Peyer's patch (tissue), 4 donors: ENCODE measurements around the gene ESD. TPM values are rescaled to one million over a fixed set of nuclear protein-coding genes. Genes with fewer than 3 reads are reported as not detected.

Source experiments
- DNase-seq, 3 donors: peaks; one replicate each; pipeline ENCODE4 v3.0.0-alpha.2; 2017 to 2019
- H3K27ac ChIP-seq, 4 donors: fragments of 200-600 bp; sonication (generic); one replicate each; pipeline ENCODE4 v1.5.1; 2016 to 2019
- H3K27me3 ChIP-seq, 2 donors: fragments of 200-600 bp; sonication (generic); one replicate each; pipeline ENCODE4 v1.5.1; 2019
- H3K36me3 ChIP-seq, 3 donors: fragments of 200-600 bp; sonication (generic); one replicate each; pipeline ENCODE4 v1.5.1; 2016 to 2019
- H3K4me1 ChIP-seq, 4 donors: fragments of 200-600 bp; sonication (generic); one replicate each; pipeline ENCODE4 v1.5.1; 2016 to 2019
- H3K4me3 ChIP-seq, 4 donors: fragments of 200-600 bp; sonication (generic); 1 replicate in 3 of 4; 2 replicates in 1 of 4; pipeline ENCODE4 v1.5.1; 2016 to 2019; ENCODE audit warnings: mild to moderate bottlenecking in 1 of 4
- H3K9me3 ChIP-seq, 4 donors: fragments of 200-600 bp; sonication (generic); one replicate each; pipeline ENCODE4 v1.5.1; 2016 to 2019; ENCODE audit warnings: mild to moderate bottlenecking in 1 of 4
- POLR2A ChIP-seq, 2 donors: fragments of 450-650 bp; IDR thresholded peaks; one replicate each; pipeline ENCODE4 v1.5.1; 2017; ENCODE audit warnings: antibody characterized with exemption in 2 of 2, mild to moderate bottlenecking in 2 of 2, moderate library complexity in 2 of 2
- total RNA-seq, 4 donors: library from RNA; depleted of rRNA; stranded (reverse); fragments of >200 nt; gene quantifications; one replicate each; pipeline ENCODE4 v1.1.0, GENCODE V29; 2016
- TF ChIP-seq, protein P1 (sequence below), 6 experiments: fragments of 450-650 bp in 4 of 6; fragments of 200-600 bp in 2 of 6; sonication (generic) in 1 of 6; IDR thresholded peaks; one replicate each; pipeline ENCODE4 v1.5.1; 2017 to 2019; ENCODE audit warnings: antibody characterized with exemption in 6 of 6, mild to moderate bottlenecking in 3 of 6, moderate library complexity in 1 of 6

Gene ESD
- total RNA-seq, 4 donors from 2014 or later, result 52.7 to 76.7 (median 66.1) TPM

DNA sequence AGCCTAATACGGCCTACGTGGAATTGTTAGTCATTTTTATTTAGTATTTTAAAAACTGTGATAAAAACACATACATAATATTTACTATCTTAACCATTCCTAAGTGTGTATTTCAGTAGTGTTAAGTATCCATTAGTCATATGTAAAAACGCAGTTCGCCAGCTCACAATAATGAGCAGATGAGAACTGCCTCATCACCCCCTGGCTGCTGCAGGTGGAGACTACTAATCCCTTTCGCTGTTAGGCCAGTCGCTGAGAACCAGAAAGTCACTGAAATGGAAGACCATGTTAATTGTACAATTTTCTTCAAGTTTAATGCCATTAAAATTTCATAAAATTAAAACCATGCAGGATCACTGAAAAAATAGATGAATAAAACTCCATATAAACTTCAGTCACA lies 1.6 kb downstream of the ESD start:
- H3K36me3 ChIP-seq, result peaks cover 0 to 13% (median 0%) of the 10 kb centered on the region in 3 donors
- H3K9me3 ChIP-seq, result no peaks in the 10 kb centered on the region
- peaks cover 0 to 29% (median 3%) of the 10 kb centered on the region in 4 donors for H3K4me1 ChIP-seq
- H3K27ac ChIP-seq, result no peak overlapping the region
- no peak for DNase-seq
- no peaks in the 10 kb centered on the region for H3K27me3 ChIP-seq
- H3K4me3 ChIP-seq, result no peak overlapping the region
- no peak for TF ChIP-seq POLR2A (IDR thresholded peaks at IDR 0.05)
- TF ChIP-seq, protein P1, sequence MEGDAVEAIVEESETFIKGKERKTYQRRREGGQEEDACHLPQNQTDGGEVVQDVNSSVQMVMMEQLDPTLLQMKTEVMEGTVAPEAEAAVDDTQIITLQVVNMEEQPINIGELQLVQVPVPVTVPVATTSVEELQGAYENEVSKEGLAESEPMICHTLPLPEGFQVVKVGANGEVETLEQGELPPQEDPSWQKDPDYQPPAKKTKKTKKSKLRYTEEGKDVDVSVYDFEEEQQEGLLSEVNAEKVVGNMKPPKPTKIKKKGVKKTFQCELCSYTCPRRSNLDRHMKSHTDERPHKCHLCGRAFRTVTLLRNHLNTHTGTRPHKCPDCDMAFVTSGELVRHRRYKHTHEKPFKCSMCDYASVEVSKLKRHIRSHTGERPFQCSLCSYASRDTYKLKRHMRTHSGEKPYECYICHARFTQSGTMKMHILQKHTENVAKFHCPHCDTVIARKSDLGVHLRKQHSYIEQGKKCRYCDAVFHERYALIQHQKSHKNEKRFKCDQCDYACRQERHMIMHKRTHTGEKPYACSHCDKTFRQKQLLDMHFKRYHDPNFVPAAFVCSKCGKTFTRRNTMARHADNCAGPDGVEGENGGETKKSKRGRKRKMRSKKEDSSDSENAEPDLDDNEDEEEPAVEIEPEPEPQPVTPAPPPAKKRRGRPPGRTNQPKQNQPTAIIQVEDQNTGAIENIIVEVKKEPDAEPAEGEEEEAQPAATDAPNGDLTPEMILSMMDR (IDR thresholded peaks at IDR 0.05), result no peak

DNA sequence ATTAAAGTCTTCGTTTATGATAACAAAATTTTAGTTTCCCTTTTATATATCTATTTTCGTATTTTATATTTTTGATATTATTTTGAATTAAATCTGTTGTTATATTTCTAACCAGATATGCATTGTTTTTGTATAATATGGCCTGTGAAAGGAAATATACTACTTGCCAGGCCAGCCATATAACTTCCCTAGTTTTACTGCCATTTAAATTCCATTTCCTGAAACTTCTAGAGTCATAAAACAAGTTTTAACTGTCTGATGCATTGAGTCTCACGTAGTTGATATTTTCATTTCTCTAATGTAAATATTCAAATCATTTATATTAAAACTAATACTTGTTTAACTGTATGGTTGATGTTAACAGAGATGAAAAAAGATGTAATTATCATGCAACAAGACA lies 13.5 kb downstream of the ESD start:
- no peaks in the 10 kb centered on the region for H3K4me1 ChIP-seq
- TF ChIP-seq, protein P1 (IDR thresholded peaks at IDR 0.05), result no peak
- no peak for TF ChIP-seq POLR2A (IDR thresholded peaks at IDR 0.05)
- no peak for DNase-seq
- H3K27ac ChIP-seq, result no peak overlapping the region
- H3K9me3 ChIP-seq, result no peaks in the 10 kb centered on the region
- H3K4me3 ChIP-seq, result no peak overlapping the region
- no peaks in the 10 kb centered on the region for H3K27me3 ChIP-seq
- peaks cover 0 to 76% (median 3%) of the 10 kb centered on the region in 3 donors for H3K36me3 ChIP-seq

DNA sequence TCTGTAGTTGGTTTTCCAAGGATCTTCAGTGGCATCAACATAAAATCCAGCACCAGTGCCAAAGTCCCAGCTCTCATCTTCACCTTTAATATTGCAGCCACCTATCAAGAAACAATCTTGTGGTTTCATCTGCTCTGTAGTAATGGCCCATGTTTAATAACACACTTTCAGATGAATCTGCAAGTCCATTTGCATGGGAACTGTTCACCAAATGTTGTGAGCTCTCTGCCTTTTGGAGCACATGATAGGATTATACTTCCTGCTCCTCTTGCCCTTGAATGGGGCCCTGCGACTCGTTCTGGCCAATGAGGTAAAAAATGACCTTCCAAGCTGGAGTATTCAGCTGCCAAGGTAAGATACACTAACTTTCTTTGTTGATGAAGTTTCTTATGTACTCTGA lies 14.3 kb downstream of the ESD start:
- no peak overlapping the region for H3K4me3 ChIP-seq
- peaks cover 0 to 75% (median 3%) of the 10 kb centered on the region in 3 donors for H3K36me3 ChIP-seq
- TF ChIP-seq, protein P1 (IDR thresholded peaks at IDR 0.05), result no peak
- no peak for TF ChIP-seq POLR2A (IDR thresholded peaks at IDR 0.05)
- DNase-seq, result no peak
- no peaks in the 10 kb centered on the region for H3K27me3 ChIP-seq
- H3K4me1 ChIP-seq, result no peaks in the 10 kb centered on the region
- H3K9me3 ChIP-seq, result no peaks in the 10 kb centered on the region
- no peak overlapping the region for H3K27ac ChIP-seq

DNA sequence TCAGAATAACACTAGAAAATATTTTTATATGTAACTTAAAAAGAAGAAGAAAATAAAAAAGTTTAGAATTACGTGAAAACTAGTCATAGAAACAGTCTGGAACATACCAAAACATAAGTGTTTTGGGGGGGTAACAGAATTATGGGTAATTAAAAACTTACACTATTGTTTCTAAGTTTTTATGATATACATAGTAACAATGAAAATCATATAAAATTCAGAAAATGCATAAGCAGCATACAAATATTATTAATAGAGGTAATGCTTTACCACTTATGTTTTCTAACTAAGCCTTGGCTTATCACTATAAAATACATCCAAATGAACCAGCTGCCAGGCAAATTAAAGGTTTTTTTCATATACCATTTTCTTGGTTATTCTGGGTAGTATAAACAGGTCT lies 14.9 kb downstream of the ESD start:
- no peaks in the 10 kb centered on the region for H3K4me1 ChIP-seq
- no peak overlapping the region for H3K4me3 ChIP-seq
- DNase-seq, result no peak
- no peak overlapping the region for H3K27ac ChIP-seq
- H3K9me3 ChIP-seq, result no peaks in the 10 kb centered on the region
- peaks cover 0 to 77% (median 3%) of the 10 kb centered on the region in 3 donors for H3K36me3 ChIP-seq
- H3K27me3 ChIP-seq, result no peaks in the 10 kb centered on the region
- TF ChIP-seq, protein P1 (IDR thresholded peaks at IDR 0.05), result no peak
- no peak for TF ChIP-seq POLR2A (IDR thresholded peaks at IDR 0.05)

DNA sequence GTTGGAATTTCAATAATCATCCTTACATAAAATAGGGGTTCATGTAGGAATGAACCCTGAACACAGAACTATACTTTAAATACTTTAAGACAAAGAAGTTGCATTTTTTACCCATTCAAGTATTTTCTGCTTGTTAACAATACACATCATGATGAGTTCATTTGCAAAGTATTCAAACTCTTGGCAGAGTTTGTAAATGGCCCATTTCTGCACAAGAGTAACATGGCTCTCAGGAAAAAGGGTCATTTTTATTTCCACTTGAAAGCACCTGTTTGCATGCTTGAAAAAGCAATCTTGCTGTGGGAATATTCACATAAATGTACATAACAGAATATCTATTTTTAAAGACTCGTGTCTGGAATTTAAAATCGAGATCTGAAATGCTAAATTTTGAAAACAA lies 18.1 kb downstream of the ESD start:
- Histone ChIP-seq H3K9me3 (no peaks in the 10 kb centered on the region), H3K27ac (no peak overlapping the region), H3K4me3 (no peak overlapping the region), H3K4me1 (no peaks in the 10 kb centered on the region), H3K36me3 (peaks cover 0 to 74% (median 3%) of the 10 kb centered on the region in 3 donors), H3K27me3 (no peaks in the 10 kb centered on the region)
- no peak for DNase-seq
- no peak for TF ChIP-seq POLR2A (IDR thresholded peaks at IDR 0.05)
- TF ChIP-seq, protein P1 (IDR thresholded peaks at IDR 0.05), result no peak

DNA sequence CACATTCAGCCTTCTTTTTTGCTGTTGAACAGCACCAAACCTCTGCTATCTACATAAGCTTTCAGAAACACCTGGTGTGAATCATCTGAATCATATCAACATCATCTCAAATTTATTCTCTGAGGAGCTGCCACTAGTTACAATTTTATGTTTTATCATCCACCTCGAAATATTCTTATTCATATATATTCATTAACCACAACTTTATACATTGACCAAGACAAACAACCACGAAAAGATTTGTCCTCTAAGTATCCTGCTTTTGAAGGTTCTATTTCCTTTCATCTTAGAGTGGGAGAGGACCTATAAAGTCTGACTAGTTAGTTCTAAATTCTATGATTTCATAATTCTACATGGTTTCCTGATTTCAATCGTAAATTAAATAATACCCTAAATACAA lies 18.9 kb downstream of the ESD start:
- Histone ChIP-seq H3K4me3 (no peak overlapping the region), H3K36me3 (peaks cover 0 to 74% (median 3%) of the 10 kb centered on the region in 3 donors), H3K27ac (no peak overlapping the region), H3K27me3 (no peaks in the 10 kb centered on the region), H3K9me3 (no peaks in the 10 kb centered on the region), H3K4me1 (no peaks in the 10 kb centered on the region)
- no peak for TF ChIP-seq POLR2A (IDR thresholded peaks at IDR 0.05)
- TF ChIP-seq, protein P1 (IDR thresholded peaks at IDR 0.05), result no peak
- no peak for DNase-seq
